GM12864 (cell line): ENCODE data around the gene MUC16.

Experiments used
- DNase-seq: peaks from one replicate; pipeline ENCODE4 v3.0.0-alpha.2; 2011; ENCODE audit warnings: low read depth
- H3K4me3 ChIP-seq: 2 replicates; pipeline ENCODE4 v1.5.1; 2011; ENCODE audit warnings: mild to moderate bottlenecking, low read depth, low read length, control low read depth
- CTCF ChIP-seq: IDR thresholded peaks from 2 replicates; pipeline ENCODE4 v1.5.1; 2011; ENCODE audit warnings: low read depth, mild to moderate bottlenecking, moderate library complexity, low read length, control low read depth, inconsistent platforms; ENCODE audit errors: missing control alignments

MUC16 gene

DNA sequence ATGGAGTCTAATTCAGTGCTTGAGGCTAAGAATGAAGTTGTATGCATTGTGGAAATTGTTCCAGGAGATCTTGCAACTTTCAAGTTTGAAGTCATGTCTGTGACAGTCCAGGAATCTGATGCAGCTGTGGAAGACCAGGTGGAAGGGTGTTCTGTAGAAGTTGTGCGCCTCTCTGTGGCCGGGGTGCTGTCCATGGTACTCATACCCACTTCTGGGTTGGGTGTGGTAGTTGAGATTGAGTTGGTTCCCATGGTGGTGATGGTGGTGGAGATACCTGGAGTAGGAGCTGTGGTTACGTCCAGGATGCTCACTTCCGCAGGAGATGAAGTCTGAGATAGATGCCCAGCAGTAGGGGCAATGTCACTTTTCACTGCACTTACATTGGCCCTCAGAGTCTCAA, 44.3 kb downstream of the MUC16 start:
- no peak overlapping the region for H3K4me3 ChIP-seq
- no peak for TF ChIP-seq CTCF
- no peak for DNase-seq
